Osteocyte (in vitro differentiated cells): Measurements from ENCODE around the gene MSMP. TPM values are rescaled to one million over a fixed set of nuclear protein-coding genes. Genes with fewer than 3 reads are reported as not detected.
A peak's percentile ranks its signal among the peaks of the same experiment; 100 is the strongest.

Experiments used
- DNase-seq: peaks from one replicate; pipeline ENCODE4 v3.0.0; 2021; ENCODE audit warnings: mixed read lengths; ENCODE audit not compliant: unreplicated experiment; ENCODE audit errors: extremely low spot score
- H3K27ac Mint-ChIP-seq: one replicate; pipeline ENCODE4 v1.8.0; 2021; ENCODE audit warnings: mild to moderate bottlenecking, mixed read lengths; ENCODE audit not compliant: unreplicated experiment
- H3K27me3 Mint-ChIP-seq: one replicate; pipeline ENCODE4 v1.8.0; 2021; ENCODE audit warnings: mixed read lengths; ENCODE audit not compliant: unreplicated experiment
- H3K36me3 Mint-ChIP-seq: one replicate; pipeline ENCODE4 v1.8.0; 2021; ENCODE audit warnings: mixed read lengths; ENCODE audit not compliant: unreplicated experiment
- H3K4me1 Mint-ChIP-seq: one replicate; pipeline ENCODE4 v1.8.0; 2021; ENCODE audit warnings: mixed read lengths; ENCODE audit not compliant: unreplicated experiment
- H3K4me3 Mint-ChIP-seq: one replicate; pipeline ENCODE4 v1.8.0; 2021; ENCODE audit warnings: mild to moderate bottlenecking, moderate library complexity, mixed read lengths; ENCODE audit not compliant: unreplicated experiment
- H3K9me3 Mint-ChIP-seq: one replicate; pipeline ENCODE4 v1.8.0; 2021; ENCODE audit warnings: mixed read lengths; ENCODE audit not compliant: unreplicated experiment
- CTCF ChIP-seq: fragments of 200-600 bp; sonication (generic); IDR thresholded peaks from 2 replicates; pipeline ENCODE4 v1.5.0; 2021; ENCODE audit warnings: antibody characterized with exemption, mild to moderate bottlenecking, moderate library complexity
- total RNA-seq: library from RNA; stranded (reverse); gene quantifications from 2 replicates; pipeline ENCODE4 v1.2.1, GENCODE V29; 2021

MSMP gene
- total RNA-seq, 1 donor from 2014 or later, result 0.56 TPM

GRCh38 chr9:35791297-35791921 is 37.3 kb upstream of the MSMP start, which contains the start of gene NPR2:
Gene NPR2, plus strand, starts transcription at chr9:35791591. Its CDS starts 818 bp downstream, at chr9:35792409.
- peak within 1 kb of the TSS; percentile 73 for H3K27ac Mint-ChIP-seq
- TF ChIP-seq CTCF, result no peak
- H3K4me1 Mint-ChIP-seq, result peaks cover 37% of the 10 kb centered on the region
- peaks cover under 1% of the 10 kb centered on the region for H3K27me3 Mint-ChIP-seq
- peaks cover 2% of the 10 kb centered on the region for H3K36me3 Mint-ChIP-seq
- no peaks in the 10 kb centered on the region for H3K9me3 Mint-ChIP-seq
- H3K4me3 Mint-ChIP-seq, result peak within 1 kb of the TSS; percentile 72
- no peak for DNase-seq

GRCh38 chr9:35790385-35791296 is 36.6 kb upstream of the MSMP start:
- peak; percentile 89 for DNase-seq
- peak overlapping the region; percentile 73 for H3K27ac Mint-ChIP-seq
- H3K27me3 Mint-ChIP-seq, result peaks cover 8% of the 10 kb centered on the region
- H3K36me3 Mint-ChIP-seq, result peaks cover 2% of the 10 kb centered on the region
- no peaks in the 10 kb centered on the region for H3K9me3 Mint-ChIP-seq
- peak overlapping the region; percentile 72 for H3K4me3 Mint-ChIP-seq
- TF ChIP-seq CTCF, result peak; percentile 86
- H3K4me1 Mint-ChIP-seq, result peaks cover 37% of the 10 kb centered on the region

GRCh38 chr9:35790025-35790384 is 35.9 kb upstream of the MSMP start:
- Mint-ChIP-seq H3K27me3 (peaks cover 12% of the 10 kb centered on the region), H3K9me3 (no peaks in the 10 kb centered on the region), H3K4me3 (no peak overlapping the region), H3K27ac (no peak overlapping the region), H3K36me3 (peaks cover 2% of the 10 kb centered on the region), H3K4me1 (peaks cover 32% of the 10 kb centered on the region)
- no peak for DNase-seq
- TF ChIP-seq CTCF, result no peak

GRCh38 chr9:35789541-35789940 is 35.5 kb upstream of the MSMP start:
- no peak for DNase-seq
- no peak overlapping the region for H3K4me3 Mint-ChIP-seq
- TF ChIP-seq CTCF, result no peak
- H3K27me3 Mint-ChIP-seq, result peaks cover 12% of the 10 kb centered on the region
- no peaks in the 10 kb centered on the region for H3K9me3 Mint-ChIP-seq
- no peak overlapping the region for H3K27ac Mint-ChIP-seq
- peaks cover 28% of the 10 kb centered on the region for H3K4me1 Mint-ChIP-seq
- peaks cover 2% of the 10 kb centered on the region for H3K36me3 Mint-ChIP-seq

- Mint-ChIP-seq H3K27me3 (peaks cover 47% of the 10 kb centered on the region), H3K4me3 (no peak overlapping the region), H3K9me3 (no peaks in the 10 kb centered on the region), H3K27ac (no peak overlapping the region), H3K36me3 (no peaks in the 10 kb centered on the region), H3K4me1 (no peaks in the 10 kb centered on the region)
- TF ChIP-seq CTCF, result no peak
- no peak for DNase-seq
Measured at GRCh38 chr9:35783418-35783817, 29.3 kb upstream of the MSMP start.
